Gastroesophageal sphincter (tissue), 4 donors: ENCODE data around the gene ACTR1A. TPM values are rescaled to one million over a fixed set of nuclear protein-coding genes. Genes with fewer than 3 reads are reported as not detected.

ENCODE experiments used
- ATAC-seq: fragments of 150-250 bp; one replicate; pipeline ENCODE4 v1.9.1; 2016; ENCODE audit warnings: mild to moderate bottlenecking, moderate library complexity
- H3K27ac ChIP-seq, 4 donors: fragments of 200-600 bp; sonication (generic) in 3 of 4; 1 replicate in 3 of 4; 2 replicates in 1 of 4; pipeline ENCODE4 v1.5.1; 2016 to 2019
- H3K27me3 ChIP-seq: fragments of 200-600 bp; sonication (generic); one replicate; pipeline ENCODE4 v1.5.1; 2019
- H3K36me3 ChIP-seq, 2 donors: fragments of 200-600 bp; sonication (generic); one replicate each; pipeline ENCODE4 v1.5.1; 2019; ENCODE audit warnings: control low read depth in 1 of 2
- H3K4me1 ChIP-seq, 3 donors: fragments of 200-600 bp; sonication (generic); 1 replicate in 2 of 3; 2 replicates in 1 of 3; pipeline ENCODE4 v1.5.1; 2016 to 2019; ENCODE audit warnings: control low read depth in 2 of 3
- H3K4me3 ChIP-seq, 2 donors: fragments of 200-600 bp; sonication (generic); one replicate each; pipeline ENCODE4 v1.5.1; 2019; ENCODE audit warnings: mild to moderate bottlenecking in 1 of 2, moderate library complexity in 1 of 2
- H3K9me3 ChIP-seq, 3 donors: fragments of 200-600 bp; sonication (generic); one replicate each; pipeline ENCODE4 v1.5.1; 2017 to 2019; ENCODE audit warnings: control low read depth in 2 of 3
- CTCF ChIP-seq, 4 experiments: fragments of 200-600 bp in 2 of 4; fragments of 450-650 bp in 2 of 4; sonication (generic) in 1 of 4; IDR thresholded peaks; one replicate each; pipeline ENCODE4 v1.5.1; 2017 to 2019; ENCODE audit warnings: antibody characterized with exemption in 4 of 4, mild to moderate bottlenecking in 2 of 4, moderate library complexity in 2 of 4
- EP300 ChIP-seq: sonication (generic); formaldehyde crosslinking; IDR thresholded peaks from one replicate; pipeline ENCODE4 v1.6.1; 2017; ENCODE audit warnings: antibody characterized with exemption, mild to moderate bottlenecking
- POLR2A ChIP-seq, 2 donors: fragments of 450-650 bp; IDR thresholded peaks; one replicate each; pipeline ENCODE4 v1.6.1; 2017; ENCODE audit warnings: antibody characterized with exemption in 2 of 2, mild to moderate bottlenecking in 2 of 2, moderate library complexity in 1 of 2
- POLR2AphosphoS5 ChIP-seq: sonication (generic); formaldehyde crosslinking; IDR thresholded peaks from one replicate; pipeline ENCODE4 v1.6.1; 2017; ENCODE audit warnings: antibody characterized with exemption
- WGBS, 2 donors: methylation state at CpG; one replicate each; pipeline ENCODE4 v1.1.5; 2018; ENCODE audit warnings: low coverage in 1 of 2; 5-methylcytosine and 5-hydroxymethylcytosine counted together
- total RNA-seq, 4 donors: library from RNA; depleted of rRNA; stranded (reverse); fragments of >200 nt; gene quantifications; one replicate each; pipeline ENCODE4 v1.1.0, GENCODE V29; 2016

The ACTR1A gene
- total RNA-seq, 4 donors from 2014 or later: 157 to 221 (median 179) TPM

DNA sequence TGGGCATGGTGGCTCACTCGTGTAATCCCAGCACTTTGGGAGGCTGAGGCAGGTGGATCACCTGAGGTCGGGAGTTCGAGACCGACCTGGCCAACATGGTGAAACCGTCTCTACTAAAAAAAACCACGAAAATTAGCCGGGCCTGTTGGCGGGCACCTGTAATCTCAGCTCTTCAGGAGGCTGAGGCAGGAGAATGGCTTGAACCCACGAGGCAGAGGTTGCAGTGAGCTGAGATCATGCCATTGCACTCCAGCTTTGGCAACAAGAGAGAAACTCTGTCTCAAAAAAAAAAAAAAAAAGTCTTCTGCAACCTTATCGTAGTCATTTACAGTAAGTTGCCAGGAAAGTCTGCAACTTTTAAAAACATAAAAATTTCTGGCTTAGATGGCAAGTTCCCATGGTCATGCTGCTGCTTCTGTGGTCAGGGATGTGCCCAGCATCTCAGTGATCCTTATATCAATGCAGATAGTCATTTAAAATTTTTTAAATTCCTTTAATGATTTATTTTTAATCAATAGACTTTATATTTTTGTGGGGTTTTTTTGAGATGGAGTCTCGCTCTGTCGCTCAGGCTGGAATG lies 16.8 kb upstream of the ACTR1A start:
- no peak for ATAC-seq
- H3K36me3 ChIP-seq: peaks cover 0 to 47% of the 10 kb centered on the region in 2 donors
- WGBS, 2 donors: 86 to 90% methylated on average over 9 to 12 of the region's 12 CpGs
- TF ChIP-seq POLR2A (IDR thresholded peaks at IDR 0.05): no peak
- no peak for TF ChIP-seq CTCF (IDR thresholded peaks at IDR 0.05)
- TF ChIP-seq POLR2AphosphoS5: no peak
- no peak for TF ChIP-seq EP300
- no peak overlapping the region for H3K4me3 ChIP-seq
- no peaks in the 10 kb centered on the region for H3K27me3 ChIP-seq
- H3K9me3 ChIP-seq: no peaks in the 10 kb centered on the region
- H3K27ac ChIP-seq: no peak overlapping the region
- H3K4me1 ChIP-seq: peaks cover 0 to 4% (median 0%) of the 10 kb centered on the region in 3 donors

GRCh38 chr10:102517553-102517952 lies 15.0 kb upstream of the ACTR1A start:
- WGBS, 2 donors: 67% methylated on average over 2 of the region's 3 CpGs; no CpG with 5 or more reads in 1 of the 2 donors
- Histone ChIP-seq H3K27me3 (no peaks in the 10 kb centered on the region), H3K27ac (no peak overlapping the region), H3K9me3 (no peaks in the 10 kb centered on the region), H3K36me3 (peaks cover 0 to 50% of the 10 kb centered on the region in 2 donors), H3K4me3 (no peak overlapping the region), H3K4me1 (no peaks in the 10 kb centered on the region)
- no peak for ATAC-seq
- TF ChIP-seq POLR2A (IDR thresholded peaks at IDR 0.05): no peak
- TF ChIP-seq EP300: no peak
- no peak for TF ChIP-seq POLR2AphosphoS5
- no peak for TF ChIP-seq CTCF (IDR thresholded peaks at IDR 0.05)

DNA sequence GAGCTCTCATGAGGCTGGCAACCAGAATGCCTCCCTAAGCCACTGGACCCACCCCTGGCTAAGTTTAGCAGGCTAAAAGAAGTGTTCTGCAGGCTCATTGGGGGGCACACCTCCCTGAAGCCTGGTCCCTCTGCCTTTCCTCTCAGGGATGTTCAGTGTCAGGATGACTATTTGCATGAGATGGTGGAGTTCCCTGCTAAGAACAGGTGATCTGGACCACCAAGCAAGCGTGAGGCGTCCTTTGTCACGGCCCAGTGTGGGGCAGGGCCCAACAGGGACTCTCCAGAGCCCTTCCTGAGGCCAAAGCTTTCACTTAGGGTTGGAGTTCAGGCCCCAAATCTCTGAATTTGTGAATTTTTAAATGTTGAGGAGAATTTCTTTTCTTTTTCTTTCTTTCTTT lies 13.2 kb upstream of the ACTR1A start:
- no peak overlapping the region for H3K4me3 ChIP-seq
- no peak overlapping the region for H3K27ac ChIP-seq
- peaks cover 0 to 61% of the 10 kb centered on the region in 2 donors for H3K36me3 ChIP-seq
- TF ChIP-seq POLR2AphosphoS5: no peak
- 100% methylated on average over 1 of the region's 3 CpGs; no CpG with 5 or more reads in 1 of the 2 donors for WGBS, 2 donors
- no peaks in the 10 kb centered on the region for H3K9me3 ChIP-seq
- H3K27me3 ChIP-seq: no peaks in the 10 kb centered on the region
- H3K4me1 ChIP-seq: no peaks in the 10 kb centered on the region
- no peak for ATAC-seq

DNA sequence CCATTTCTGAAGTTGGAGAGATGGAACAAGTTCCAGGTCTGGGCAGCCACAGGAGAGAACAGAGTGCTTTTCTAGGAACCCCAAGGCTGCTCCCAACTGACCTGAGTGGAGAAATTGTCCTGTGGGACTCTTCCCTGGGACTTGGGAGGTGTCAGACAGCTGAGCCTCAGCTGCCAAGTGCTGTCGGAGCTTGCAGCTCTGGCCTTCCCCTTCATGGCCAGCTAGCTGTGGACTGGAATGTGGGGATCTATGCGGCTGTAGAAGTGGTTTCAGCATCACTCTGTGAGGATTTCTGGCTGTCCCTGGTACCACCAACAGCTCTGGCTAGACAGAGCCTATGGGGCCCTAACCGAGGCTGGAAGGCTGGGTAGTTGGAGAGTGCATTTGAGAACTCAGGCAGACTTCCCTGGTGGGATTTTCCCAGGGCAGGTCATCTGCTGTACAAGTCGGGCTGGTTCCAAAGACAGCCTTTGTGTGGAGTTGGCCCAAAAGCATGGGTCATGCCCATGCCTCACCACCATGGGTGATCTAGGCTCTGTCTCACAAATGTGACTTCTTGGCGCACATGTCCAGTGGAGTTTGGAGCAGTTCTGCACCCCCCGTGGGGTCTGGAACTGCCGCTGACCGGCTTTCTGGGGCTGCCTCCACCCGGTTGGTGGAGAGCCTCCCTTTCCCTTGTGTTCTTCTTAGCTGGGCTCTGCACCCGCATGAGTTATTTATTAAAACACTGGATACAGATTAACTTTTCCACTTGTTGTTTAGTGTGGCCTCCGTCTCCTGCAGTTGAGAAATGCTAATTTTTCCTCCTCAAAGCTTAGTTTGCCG lies 12.2 kb upstream of the ACTR1A start:
- ATAC-seq: no peak
- H3K9me3 ChIP-seq: no peaks in the 10 kb centered on the region
- H3K4me1 ChIP-seq: peaks cover 0 to 2% (median 0%) of the 10 kb centered on the region in 3 donors
- H3K4me3 ChIP-seq: no peak overlapping the region
- no peaks in the 10 kb centered on the region for H3K27me3 ChIP-seq
- WGBS, 2 donors: 78 to 80% methylated on average over 4 to 9 of the region's 12 CpGs
- no peak for TF ChIP-seq POLR2AphosphoS5
- TF ChIP-seq CTCF (IDR thresholded peaks at IDR 0.05): no peak
- TF ChIP-seq EP300: no peak
- no peak for TF ChIP-seq POLR2A (IDR thresholded peaks at IDR 0.05)
- H3K27ac ChIP-seq: no peak overlapping the region
- peaks cover 0 to 72% of the 10 kb centered on the region in 2 donors for H3K36me3 ChIP-seq

DNA sequence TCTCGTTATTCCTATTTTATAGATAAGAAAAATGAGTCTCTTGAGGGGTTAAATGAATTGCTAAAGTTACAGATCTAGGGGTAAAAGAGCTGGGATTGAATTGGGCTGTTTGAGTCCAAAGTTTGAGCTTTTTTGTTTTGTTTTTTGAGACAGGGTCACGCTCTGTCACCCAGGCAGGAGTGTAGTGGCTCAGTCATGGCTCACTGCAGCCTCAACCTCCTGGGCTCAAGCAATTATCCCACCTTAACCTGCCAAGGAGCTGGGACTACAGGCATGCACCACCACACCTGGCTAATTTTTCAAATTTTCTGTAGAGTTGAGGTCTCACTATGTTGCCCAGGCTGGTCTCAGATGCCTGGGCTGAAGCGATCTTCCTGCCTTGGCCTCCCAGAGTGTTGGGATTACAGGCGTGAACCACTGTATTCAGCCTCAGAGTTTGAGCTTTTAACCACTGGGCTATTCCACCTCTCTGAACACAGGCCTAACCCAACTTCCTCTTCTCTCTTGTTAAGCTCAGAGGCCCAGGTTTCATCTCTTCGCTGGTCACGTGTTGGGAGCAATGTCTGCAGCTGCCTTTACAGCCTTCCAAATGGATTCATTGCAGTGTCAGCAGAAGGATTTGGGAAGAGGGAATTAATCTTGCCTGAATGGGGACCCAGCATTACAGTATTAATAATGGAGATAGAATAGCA lies 9.2 kb upstream of the ACTR1A start:
- Histone ChIP-seq H3K4me1 (peaks cover 0 to 21% (median 3%) of the 10 kb centered on the region in 3 donors), H3K36me3 (peaks cover 0 to 73% of the 10 kb centered on the region in 2 donors), H3K27ac (no peak overlapping the region), H3K9me3 (no peaks in the 10 kb centered on the region), H3K27me3 (no peaks in the 10 kb centered on the region), H3K4me3 (no peak overlapping the region)
- WGBS, 2 donors: 40 to 86% methylated on average over 1 to 5 of the region's 6 CpGs
- TF ChIP-seq POLR2AphosphoS5: no peak
- no peak for TF ChIP-seq CTCF (IDR thresholded peaks at IDR 0.05)
- no peak for TF ChIP-seq POLR2A (IDR thresholded peaks at IDR 0.05)
- TF ChIP-seq EP300: no peak
- no peak for ATAC-seq
